CD4-positive, alpha-beta T cell (primary cell): ENCODE results near the gene KIF25. TPM values are rescaled to one million over a fixed set of nuclear protein-coding genes. Genes with fewer than 3 reads are reported as not detected.

Source experiments
- ATAC-seq: fragments of 200-7000 bp; cut with Tn5 transposase; one replicate; pipeline ENCODE4 v1.10.0; 2022; ENCODE audit warnings: mild to moderate bottlenecking; ENCODE audit not compliant: poor library complexity
- CTCF ChIA-PET: fragments of 350-600 bp; sonication (Branson Sonifier 250); formaldehyde crosslinking; loops from one replicate; lab custom pipeline; 2021; ENCODE audit warnings: antibody characterized with exemption, inconsistent platforms; lab: Charles Lee
- POLR2A ChIA-PET: fragments of 350-600 bp; sonication (Branson Sonifier 250); formaldehyde crosslinking; loops from one replicate; lab custom pipeline; 2021; ENCODE audit warnings: antibody characterized with exemption, inconsistent platforms; lab: Charles Lee
- DNase-seq, 14 experiments: peaks; one replicate each; pipeline ENCODE4 v3.0.0-alpha.2; 2013 to 2020; ENCODE audit warnings: mixed read lengths in 2 of 14
- H3K27ac ChIP-seq, 2 donors: one replicate each; pipeline versions ENCODE4 v1.5.1 to v1.7.0; 2013; ENCODE audit warnings: low read length in 2 of 2, low read depth in 1 of 2, mild to moderate bottlenecking in 1 of 2
- H3K27me3 ChIP-seq, 2 experiments: 1 replicate in 1 of 2; 2 replicates in 1 of 2; pipeline versions ENCODE4 v1.6.1 to v1.7.0; 2013; ENCODE audit warnings: low read length in 2 of 2, control low read depth in 1 of 2, mild to moderate bottlenecking in 1 of 2, moderate library complexity in 1 of 2; ENCODE audit not compliant: insufficient read depth in 2 of 2, control insufficient read depth in 1 of 2
- H3K36me3 ChIP-seq: one replicate; pipeline ENCODE4 v1.6.1; 2013; ENCODE audit warnings: low read length, control low read depth; ENCODE audit not compliant: insufficient read depth
- H3K4me1 ChIP-seq: one replicate; pipeline ENCODE4 v1.6.1; 2013; ENCODE audit warnings: low read length, control low read depth; ENCODE audit not compliant: insufficient read depth
- H3K4me3 ChIP-seq: one replicate; pipeline ENCODE4 v1.5.1; 2013; ENCODE audit warnings: mild to moderate bottlenecking, low read length, moderate library complexity
- H3K9me3 ChIP-seq, 2 experiments: 1 replicate in 1 of 2; 2 replicates in 1 of 2; pipeline versions ENCODE4 v1.6.1 to v1.7.0; 2013; ENCODE audit warnings: low read length in 2 of 2, mild to moderate bottlenecking in 2 of 2, control low read depth in 1 of 2, moderate library complexity in 1 of 2; ENCODE audit not compliant: control insufficient read depth in 1 of 2, insufficient read depth in 1 of 2
- H3K27ac Mint-ChIP-seq: one replicate; pipeline ENCODE4 v1.8.0; 2020; ENCODE audit warnings: mixed read lengths
- H3K27me3 Mint-ChIP-seq: one replicate; pipeline ENCODE4 v1.8.0; 2021; ENCODE audit warnings: mixed read lengths
- H3K36me3 Mint-ChIP-seq: one replicate; pipeline ENCODE4 v1.8.0; 2021; ENCODE audit warnings: low read depth, mixed read lengths
- H3K4me1 Mint-ChIP-seq: one replicate; pipeline ENCODE4 v1.8.0; 2021; ENCODE audit warnings: low read depth, mixed read lengths
- H3K4me3 Mint-ChIP-seq: one replicate; pipeline ENCODE4 v1.8.0; 2020; ENCODE audit warnings: mild to moderate bottlenecking, mixed read lengths
- H3K9me3 Mint-ChIP-seq: one replicate; pipeline ENCODE4 v1.8.0; 2020; ENCODE audit warnings: mixed read lengths
- CTCF ChIP-seq: fragments of 200-600 bp; IDR thresholded peaks from one replicate; pipeline ENCODE4 v1.8.0; 2022; ENCODE audit warnings: antibody characterized with exemption, mild to moderate bottlenecking
- intact Hi-C, 2 experiments: fragments of 100-400 bp; cut with DNase I in 1 of 2; cut with micrococcal nuclease in 1 of 2; formaldehyde crosslinking; loops; one replicate each; pipeline versions ENCODE4 v1.15.1 to v1.9.0; 2023 to 2025; cut with DNase I, micrococcal nuclease
- total RNA-seq, 174 experiments: library from RNA in 2 of 174; stranded (reverse) in 2 of 174; gene quantifications; one replicate each; pipeline ENCODE4 v1.2.3 and lab custom pipeline; 2021 to 2026

The KIF25 gene
- total RNA-seq, 2 experiments from 2014 or later, result not detected

DNA sequence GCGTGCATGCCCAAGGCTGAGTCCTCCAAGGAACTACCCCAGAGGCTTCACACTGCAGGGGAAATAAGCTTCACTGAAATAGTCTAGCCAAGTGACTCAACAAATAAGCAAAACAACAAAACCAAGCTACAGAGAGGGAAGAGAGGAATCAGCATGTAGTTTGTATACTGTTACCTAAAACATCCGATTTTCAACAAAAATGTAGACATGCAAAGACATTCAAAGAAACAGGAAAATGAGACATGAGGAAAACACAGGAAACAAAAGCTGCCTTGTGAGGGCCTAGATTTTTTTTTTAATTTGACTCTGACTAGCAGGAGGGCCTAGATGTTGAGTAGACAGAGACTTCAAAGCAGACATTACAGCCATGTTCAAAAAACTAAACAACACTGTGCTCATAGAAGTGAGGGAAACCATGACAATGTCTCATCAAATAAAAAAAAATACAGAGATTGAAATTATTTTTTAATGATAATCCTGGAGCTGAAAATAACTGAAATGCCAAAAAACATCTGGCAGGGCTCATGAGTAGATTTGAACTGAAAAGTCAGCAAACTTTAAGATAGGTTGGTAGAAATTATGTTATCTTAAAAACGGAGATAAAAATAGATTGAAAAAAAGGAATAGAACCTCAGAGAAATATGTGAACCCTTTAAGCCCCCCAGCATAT lies 16.4 kb upstream of the KIF25 start:
- DNase-seq, result no peak
- Mint-ChIP-seq H3K9me3 (no peaks in the 10 kb centered on the region), H3K4me3 (no peak overlapping the region), H3K36me3 (no peaks in the 10 kb centered on the region), H3K27ac (no peak overlapping the region), H3K4me1 (no peaks in the 10 kb centered on the region), H3K27me3 (no peaks in the 10 kb centered on the region)
- TF ChIP-seq CTCF, result no peak
- POLR2A ChIA-PET, result no interaction called here
- no peak overlapping the region for H3K27ac ChIP-seq
- ATAC-seq, result no peak
- no peak overlapping the region for H3K4me3 ChIP-seq
- H3K9me3 ChIP-seq, result peaks cover 0 to 11% of the 10 kb centered on the region in 2 experiments
- no peaks in the 10 kb centered on the region for H3K4me1 ChIP-seq
- CTCF ChIA-PET, result no interaction called here
- no peaks in the 10 kb centered on the region for H3K36me3 ChIP-seq
- intact Hi-C loops, result no loop called here
- no peaks in the 10 kb centered on the region for H3K27me3 ChIP-seq

GRCh38 chr6:167981916-167982462 lies 15.5 kb upstream of the KIF25 start:
- no peak for TF ChIP-seq CTCF
- H3K9me3 Mint-ChIP-seq, result no peaks in the 10 kb centered on the region

GRCh38 chr6:167984144-167984719 lies 13.2 kb upstream of the KIF25 start:
- no peak overlapping the region for H3K27ac ChIP-seq
- ATAC-seq (no peak), DNase-seq (no peak)
- H3K4me1 ChIP-seq, result no peaks in the 10 kb centered on the region
- H3K27me3 ChIP-seq, result no peaks in the 10 kb centered on the region
- no peak overlapping the region for H3K4me3 ChIP-seq
- no peaks in the 10 kb centered on the region for H3K36me3 ChIP-seq
- no peaks in the 10 kb centered on the region for H3K36me3 Mint-ChIP-seq
- TF ChIP-seq CTCF, result no peak
- no peaks in the 10 kb centered on the region for H3K27me3 Mint-ChIP-seq
- H3K27ac Mint-ChIP-seq, result no peak overlapping the region
- H3K4me1 Mint-ChIP-seq, result no peaks in the 10 kb centered on the region
- POLR2A ChIA-PET, result no interaction called here
- H3K9me3 ChIP-seq, result peaks cover 0 to 17% of the 10 kb centered on the region in 2 experiments
- no peak overlapping the region for H3K4me3 Mint-ChIP-seq
- CTCF ChIA-PET, result no interaction called here
- intact Hi-C loops, result no loop called here
- H3K9me3 Mint-ChIP-seq, result no peaks in the 10 kb centered on the region

More at GRCh38 chr6:167981916-167982462, 15.5 kb upstream of the KIF25 start:
- H3K36me3 ChIP-seq, result no peaks in the 10 kb centered on the region
- Mint-ChIP-seq H3K4me3 (no peak overlapping the region), H3K27me3 (no peaks in the 10 kb centered on the region), H3K4me1 (no peaks in the 10 kb centered on the region), H3K36me3 (no peaks in the 10 kb centered on the region), H3K27ac (no peak overlapping the region)
- ATAC-seq (no peak), DNase-seq (no peak)
- no peaks in the 10 kb centered on the region for H3K4me1 ChIP-seq
- CTCF ChIA-PET, result no interaction called here
- no peaks in the 10 kb centered on the region for H3K27me3 ChIP-seq
- H3K27ac ChIP-seq, result no peak overlapping the region
- intact Hi-C loops, result no loop called here
- no peak overlapping the region for H3K4me3 ChIP-seq
- POLR2A ChIA-PET, result no interaction called here
- peaks cover 0 to 12% of the 10 kb centered on the region in 2 experiments for H3K9me3 ChIP-seq
